ENCODE data around the gene LPCAT3. TPM values are rescaled to one million over a fixed set of nuclear protein-coding genes. Genes with fewer than 3 reads are reported as not detected.

LPCAT3 gene
- total RNA-seq, 1 experiment from 2014 or later = 30.2 TPM

- Mint-ChIP-seq H3K27me3 (ENCODE audit: unreplicated experiment) (no peaks in the 10 kb centered on the region), H3K36me3 (ENCODE audit: insufficient read depth, unreplicated experiment) (peaks cover 72% of the 10 kb centered on the region), H3K4me1 (ENCODE audit: low read depth, unreplicated experiment) (peaks cover 17% of the 10 kb centered on the region), H3K4me3 (ENCODE audit: low read depth, unreplicated experiment) (no peak overlapping the region), H3K9me3 (ENCODE audit: low read depth, unreplicated experiment) (no peaks in the 10 kb centered on the region), H3K27ac (ENCODE audit: unreplicated experiment) (no peak overlapping the region)
- CTCF ChIA-PET = no interaction called here
- no TSS peak for BruUV-seq (replicated peaks)
- TF ChIP-seq, protein P1, sequence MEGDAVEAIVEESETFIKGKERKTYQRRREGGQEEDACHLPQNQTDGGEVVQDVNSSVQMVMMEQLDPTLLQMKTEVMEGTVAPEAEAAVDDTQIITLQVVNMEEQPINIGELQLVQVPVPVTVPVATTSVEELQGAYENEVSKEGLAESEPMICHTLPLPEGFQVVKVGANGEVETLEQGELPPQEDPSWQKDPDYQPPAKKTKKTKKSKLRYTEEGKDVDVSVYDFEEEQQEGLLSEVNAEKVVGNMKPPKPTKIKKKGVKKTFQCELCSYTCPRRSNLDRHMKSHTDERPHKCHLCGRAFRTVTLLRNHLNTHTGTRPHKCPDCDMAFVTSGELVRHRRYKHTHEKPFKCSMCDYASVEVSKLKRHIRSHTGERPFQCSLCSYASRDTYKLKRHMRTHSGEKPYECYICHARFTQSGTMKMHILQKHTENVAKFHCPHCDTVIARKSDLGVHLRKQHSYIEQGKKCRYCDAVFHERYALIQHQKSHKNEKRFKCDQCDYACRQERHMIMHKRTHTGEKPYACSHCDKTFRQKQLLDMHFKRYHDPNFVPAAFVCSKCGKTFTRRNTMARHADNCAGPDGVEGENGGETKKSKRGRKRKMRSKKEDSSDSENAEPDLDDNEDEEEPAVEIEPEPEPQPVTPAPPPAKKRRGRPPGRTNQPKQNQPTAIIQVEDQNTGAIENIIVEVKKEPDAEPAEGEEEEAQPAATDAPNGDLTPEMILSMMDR (IDR thresholded peaks at IDR 0.05; ENCODE audit: unreplicated experiment) = no peak
- DNase-seq = no peak
- intact Hi-C loops (cut with micrococcal nuclease; ENCODE audit: unreplicated experiment) = no loop called here
Measured at GRCh38 chr12:6958609-6959057, 59.6 kb downstream of the LPCAT3 start.

DNA sequence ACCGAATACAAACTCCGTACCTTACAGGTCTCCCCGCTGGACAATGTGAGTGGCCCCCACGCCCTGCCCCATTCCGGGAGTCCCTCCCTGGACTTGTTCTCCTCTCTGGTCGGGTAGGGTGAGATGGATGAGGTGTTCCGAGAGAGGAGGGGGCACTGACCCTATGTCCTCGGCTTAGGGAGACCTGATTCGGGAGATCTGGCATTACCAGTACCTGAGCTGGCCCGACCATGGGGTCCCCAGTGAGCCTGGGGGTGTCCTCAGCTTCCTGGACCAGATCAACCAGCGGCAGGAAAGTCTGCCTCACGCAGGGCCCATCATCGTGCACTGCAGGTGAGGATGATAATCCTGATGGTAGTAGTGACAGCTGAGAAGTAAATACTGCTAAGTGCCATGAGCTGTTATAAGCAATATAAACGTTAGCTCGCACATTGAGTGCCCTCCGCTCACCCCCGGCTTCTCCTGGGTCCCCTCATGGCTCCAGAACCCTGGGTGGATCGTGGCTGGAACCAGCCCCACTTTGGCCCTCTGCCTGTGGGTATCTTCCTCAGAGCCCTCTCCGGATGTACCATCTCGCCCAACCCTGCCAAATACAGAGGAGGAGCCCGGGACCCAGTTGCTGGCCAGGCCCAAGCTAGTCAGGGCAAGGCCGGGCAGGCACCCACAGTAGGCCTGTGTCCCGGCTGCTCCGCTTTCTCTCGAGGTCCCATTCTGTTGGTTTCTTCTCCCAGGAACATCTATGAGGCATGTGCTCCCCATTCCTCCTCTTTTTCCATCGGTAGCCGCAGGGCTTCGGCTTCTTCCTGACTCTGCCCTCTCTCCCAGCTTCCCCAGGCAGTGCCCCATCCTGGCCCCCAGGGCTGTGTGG lies 60.3 kb downstream of the LPCAT3 start:
- CTCF ChIA-PET = no interaction called here
- no peaks in the 10 kb centered on the region for H3K27me3 Mint-ChIP-seq (ENCODE audit: unreplicated experiment)
- intact Hi-C loops (cut with micrococcal nuclease; ENCODE audit: unreplicated experiment) = no loop called here
- TF ChIP-seq, protein P1 (IDR thresholded peaks at IDR 0.05; ENCODE audit: unreplicated experiment) = no peak
- BruUV-seq (replicated peaks) = no TSS peak
- no peak overlapping the region for H3K27ac Mint-ChIP-seq (ENCODE audit: unreplicated experiment)
- no peaks in the 10 kb centered on the region for H3K9me3 Mint-ChIP-seq (ENCODE audit: low read depth, unreplicated experiment)
- peaks cover 17% of the 10 kb centered on the region for H3K4me1 Mint-ChIP-seq (ENCODE audit: low read depth, unreplicated experiment)
- peaks cover 66% of the 10 kb centered on the region for H3K36me3 Mint-ChIP-seq (ENCODE audit: insufficient read depth, unreplicated experiment)
- DNase-seq = no peak
- H3K4me3 Mint-ChIP-seq (ENCODE audit: low read depth, unreplicated experiment) = no peak overlapping the region

GRCh38 chr12:6957151-6957701 lies 61.0 kb downstream of the LPCAT3 start:
- no peak overlapping the region for H3K4me3 Mint-ChIP-seq (ENCODE audit: low read depth, unreplicated experiment)
- peaks cover 17% of the 10 kb centered on the region for H3K4me1 Mint-ChIP-seq (ENCODE audit: low read depth, unreplicated experiment)
- no peaks in the 10 kb centered on the region for H3K27me3 Mint-ChIP-seq (ENCODE audit: unreplicated experiment)
- peaks cover 58% of the 10 kb centered on the region for H3K36me3 Mint-ChIP-seq (ENCODE audit: insufficient read depth, unreplicated experiment)
- no TSS peak for BruUV-seq (replicated peaks)
- CTCF ChIA-PET = no interaction called here
- intact Hi-C loops (cut with micrococcal nuclease; ENCODE audit: unreplicated experiment) = no loop called here
- H3K27ac Mint-ChIP-seq (ENCODE audit: unreplicated experiment) = no peak overlapping the region
- DNase-seq = no peak
- H3K9me3 Mint-ChIP-seq (ENCODE audit: low read depth, unreplicated experiment) = no peaks in the 10 kb centered on the region
- TF ChIP-seq, protein P1 (IDR thresholded peaks at IDR 0.05; ENCODE audit: unreplicated experiment) = no peak

DNA sequence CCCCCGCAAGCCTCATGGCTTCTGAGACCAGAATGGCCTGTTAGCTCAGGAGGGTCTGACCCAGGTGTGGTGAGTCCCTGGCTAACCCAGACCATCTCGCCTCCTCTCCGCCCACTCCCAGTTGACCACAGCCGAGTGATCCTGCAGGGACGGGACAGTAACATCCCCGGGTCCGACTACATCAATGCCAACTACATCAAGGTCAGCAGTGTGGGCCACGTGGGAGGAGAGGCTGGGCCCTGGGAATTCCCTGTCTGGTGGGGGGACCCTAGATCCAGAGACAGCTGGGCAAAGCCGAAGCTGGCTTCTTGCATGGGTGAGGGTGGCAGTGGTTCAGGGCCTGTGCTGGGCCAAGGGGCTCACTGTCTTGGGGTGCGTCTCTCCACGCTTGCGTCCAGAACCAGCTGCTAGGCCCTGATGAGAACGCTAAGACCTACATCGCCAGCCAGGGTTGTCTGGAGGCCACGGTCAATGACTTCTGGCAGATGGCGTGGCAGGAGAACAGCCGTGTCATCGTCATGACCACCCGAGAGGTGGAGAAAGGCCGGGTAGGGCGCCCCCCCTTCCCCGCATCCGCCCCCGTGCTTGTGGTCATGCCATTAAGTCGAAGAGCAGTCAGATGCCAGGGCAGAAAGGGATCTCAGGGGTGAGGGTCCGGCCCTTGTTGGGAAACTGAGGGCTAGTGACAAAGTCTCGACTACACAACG lies 62.1 kb downstream of the LPCAT3 start:
- H3K27me3 Mint-ChIP-seq (ENCODE audit: unreplicated experiment) = no peaks in the 10 kb centered on the region
- H3K9me3 Mint-ChIP-seq (ENCODE audit: low read depth, unreplicated experiment) = no peaks in the 10 kb centered on the region
- no TSS peak for BruUV-seq (replicated peaks)
- CTCF ChIA-PET = no interaction called here
- no peak overlapping the region for H3K4me3 Mint-ChIP-seq (ENCODE audit: low read depth, unreplicated experiment)
- peaks cover 7% of the 10 kb centered on the region for H3K4me1 Mint-ChIP-seq (ENCODE audit: low read depth, unreplicated experiment)
- no peak for DNase-seq
- intact Hi-C loops (cut with micrococcal nuclease; ENCODE audit: unreplicated experiment) = no loop called here
- TF ChIP-seq, protein P1 (IDR thresholded peaks at IDR 0.05; ENCODE audit: unreplicated experiment) = no peak
- H3K27ac Mint-ChIP-seq (ENCODE audit: unreplicated experiment) = no peak overlapping the region
- H3K36me3 Mint-ChIP-seq (ENCODE audit: insufficient read depth, unreplicated experiment) = peaks cover 48% of the 10 kb centered on the region

Measured in Calu3 (cell line).